Activated effector memory CD4-positive, alpha-beta T cell treated with anti-CD3 and anti-CD28 coated beads, Interleukin-2, amount 50 U/mL, for 16 hours (primary cell): ENCODE measurements around the gene WDR76.
"Not testable (repeated sequence)": the region's sequence is repeated elsewhere in the genome, so short reads cannot be mapped to it uniquely, and the experiment has no call there.

Source experiments
- DNase-seq: peaks from one replicate; pipeline ENCODE4 v3.0.0-alpha.2; 2020

Gene WDR76

GRCh38 chr15:43824302-43825246 lies 2.2 kb upstream of the WDR76 start, which contains the start of gene MFAP1:
TSS of gene MFAP1 (minus strand) at chr15:43824690. CDS start at chr15:43824569, 121 bp downstream.
- peak; percentile 96 for DNase-seq

- not testable (repeated sequence) for DNase-seq
Measured at GRCh38 chr15:43825305-43825704, 1.5 kb upstream of the WDR76 start.

DNA sequence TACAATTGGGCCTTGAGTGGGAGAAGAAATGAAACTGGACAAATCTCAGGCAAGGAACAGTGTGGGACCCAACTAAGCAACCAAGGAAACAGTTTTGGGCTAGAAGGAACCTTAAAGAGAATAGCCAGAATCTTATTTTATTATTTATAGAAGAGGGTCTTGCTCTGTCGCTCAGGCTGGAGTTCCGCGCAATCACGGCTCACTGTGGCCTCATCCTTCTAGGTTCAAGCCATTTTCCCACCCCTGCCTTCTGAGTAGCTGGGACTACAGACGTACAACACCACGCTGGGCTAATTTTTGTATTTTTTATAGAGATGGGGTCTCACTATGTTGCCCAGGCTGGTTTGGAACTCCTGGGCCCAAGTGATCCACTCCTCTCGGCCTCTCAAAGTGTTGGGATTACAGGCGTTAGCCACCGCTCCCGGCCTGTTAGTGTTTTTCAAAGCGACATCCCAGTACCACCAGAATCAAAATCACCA lies 734 bp upstream of the WDR76 start:
- DNase-seq = no peak

DNA sequence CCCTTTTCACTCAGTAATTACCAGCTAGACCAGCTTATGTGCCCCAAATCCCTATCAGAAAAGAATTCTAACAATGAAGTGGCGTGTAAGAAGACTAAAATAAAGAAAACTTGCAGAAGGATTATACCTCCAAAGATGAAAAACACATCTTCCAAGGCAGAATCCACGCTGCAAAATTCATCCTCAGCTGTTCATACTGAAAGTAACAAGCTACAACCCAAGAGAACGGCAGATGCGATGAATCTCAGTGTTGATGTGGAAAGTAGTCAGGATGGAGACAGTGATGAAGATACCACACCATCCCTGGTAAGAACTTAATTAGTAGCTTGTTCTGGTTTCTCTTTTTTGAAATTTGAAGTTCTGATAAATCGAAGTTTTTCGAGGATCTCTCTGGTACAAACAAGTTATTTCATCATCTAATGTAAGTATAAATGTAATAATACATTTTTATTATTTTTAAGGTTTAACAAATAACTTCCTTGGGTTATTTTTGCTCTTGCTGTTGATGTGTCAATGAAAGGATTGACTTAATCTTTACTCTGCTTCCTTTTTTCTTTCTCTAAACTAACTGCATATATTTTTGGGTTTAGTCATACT lies 1.4 kb downstream of the WDR76 start:
- DNase-seq = no peak

DNA sequence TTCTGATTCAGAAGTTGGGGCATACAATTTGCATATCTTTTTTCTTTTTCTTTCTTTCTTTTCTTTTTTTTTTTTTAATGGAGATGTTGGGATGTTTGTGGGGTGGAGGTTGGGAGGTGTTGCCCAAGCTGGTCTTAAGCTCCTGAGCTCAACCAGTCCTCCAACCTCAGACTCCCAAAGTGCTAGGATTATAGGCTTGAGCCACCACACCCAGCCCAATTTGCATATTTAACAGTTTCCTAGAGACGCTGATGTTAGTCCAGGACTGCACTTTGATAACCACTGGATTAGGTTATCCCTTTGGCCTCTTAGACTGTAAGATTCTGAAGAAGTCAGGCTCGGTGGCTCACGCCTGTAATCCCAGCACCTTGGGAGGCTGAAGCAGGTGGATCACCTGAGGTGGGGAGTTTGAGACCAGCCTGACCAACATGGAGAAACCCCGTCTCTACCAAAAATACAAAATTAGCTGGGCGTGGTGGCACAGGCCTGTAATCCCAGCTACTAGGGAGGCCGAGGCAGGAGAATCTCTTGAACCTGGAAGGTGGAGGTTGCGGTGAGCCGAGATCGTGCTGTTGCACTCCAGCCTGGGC lies 3.2 kb downstream of the WDR76 start:
- DNase-seq = not testable (repeated sequence)

- not testable (repeated sequence) for DNase-seq
Measured at GRCh38 chr15:43830691-43831275, 4.0 kb downstream of the WDR76 start.

DNA sequence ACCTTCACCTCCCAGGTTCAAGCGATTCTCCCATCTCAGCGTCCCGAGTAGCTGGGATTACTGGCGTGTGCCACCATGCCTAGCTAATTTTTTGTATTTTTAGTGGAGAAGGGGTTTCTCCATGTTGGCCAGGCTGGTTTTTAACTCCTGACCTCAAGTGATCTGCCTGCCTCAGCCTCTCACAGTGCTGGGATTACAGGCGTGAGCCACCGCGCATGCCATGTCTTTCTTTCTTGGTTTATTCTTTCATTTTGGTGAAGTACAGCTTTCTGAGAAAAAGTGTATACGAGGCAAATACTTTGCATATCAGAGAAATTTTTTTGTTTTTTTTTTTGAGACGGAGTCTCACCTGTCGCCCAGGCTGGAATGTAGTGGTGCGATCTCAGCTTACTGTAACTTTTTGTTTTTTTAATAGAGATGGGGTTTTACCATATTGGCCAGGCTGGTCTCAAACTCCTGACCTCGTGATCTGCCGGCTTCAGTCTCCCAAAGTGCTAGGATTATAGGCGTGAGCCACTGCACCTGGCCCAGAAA lies 4.8 kb downstream of the WDR76 start:
- not testable (repeated sequence) for DNase-seq

- not testable (repeated sequence) for DNase-seq
Measured at GRCh38 chr15:43832485-43832884, 5.7 kb downstream of the WDR76 start.

- DNase-seq = no peak
Measured at GRCh38 chr15:43845421-43845820, 18.6 kb downstream of the WDR76 start.

GRCh38 chr15:43851251-43851650 lies 24.4 kb downstream of the WDR76 start:
- DNase-seq = no peak

GRCh38 chr15:43852607-43853006 lies 25.8 kb downstream of the WDR76 start:
- DNase-seq = no peak

- no peak for DNase-seq
Measured at GRCh38 chr15:43854801-43855200, 28.0 kb downstream of the WDR76 start.

DNA sequence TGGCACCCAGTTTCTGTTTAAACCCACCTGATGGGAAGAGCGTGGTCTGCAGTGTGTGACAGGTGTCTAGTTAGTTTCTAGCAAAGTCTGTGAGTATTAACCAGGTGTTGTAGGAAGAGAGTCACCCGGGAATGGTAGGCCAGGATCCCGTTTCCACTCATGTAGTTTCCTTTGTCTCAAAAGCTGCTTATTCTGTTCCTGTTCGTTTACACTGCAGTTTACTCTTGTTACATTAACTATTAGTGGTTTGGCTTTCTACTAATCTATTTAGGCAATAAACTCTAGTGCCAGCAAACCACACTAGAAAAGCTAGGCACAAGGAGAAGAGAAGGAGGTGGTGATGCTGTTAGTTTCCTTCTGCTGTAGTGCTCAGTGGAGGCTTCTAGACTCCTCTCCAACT lies 32.7 kb downstream of the WDR76 start:
- no peak for DNase-seq

DNA sequence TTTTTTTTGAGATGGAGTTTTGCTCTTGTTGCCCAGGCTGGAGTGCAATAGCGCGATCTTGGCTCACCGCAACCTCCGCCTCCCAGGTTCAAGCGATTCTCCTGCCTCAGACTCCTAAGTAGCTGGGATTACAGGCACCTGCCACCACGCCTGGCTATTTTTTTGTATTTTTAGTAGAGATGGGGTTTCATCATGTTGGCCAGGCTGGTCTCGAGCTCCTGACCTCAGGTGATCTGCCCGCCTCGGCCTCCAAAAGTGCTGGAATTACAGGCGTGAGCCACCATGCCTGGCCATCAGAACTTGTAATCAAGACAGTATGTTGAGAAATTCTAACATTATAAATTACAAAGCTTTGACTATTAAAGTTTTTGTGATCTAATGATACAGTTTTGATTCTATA lies 39.8 kb downstream of the WDR76 start:
- not testable (repeated sequence) for DNase-seq

DNA sequence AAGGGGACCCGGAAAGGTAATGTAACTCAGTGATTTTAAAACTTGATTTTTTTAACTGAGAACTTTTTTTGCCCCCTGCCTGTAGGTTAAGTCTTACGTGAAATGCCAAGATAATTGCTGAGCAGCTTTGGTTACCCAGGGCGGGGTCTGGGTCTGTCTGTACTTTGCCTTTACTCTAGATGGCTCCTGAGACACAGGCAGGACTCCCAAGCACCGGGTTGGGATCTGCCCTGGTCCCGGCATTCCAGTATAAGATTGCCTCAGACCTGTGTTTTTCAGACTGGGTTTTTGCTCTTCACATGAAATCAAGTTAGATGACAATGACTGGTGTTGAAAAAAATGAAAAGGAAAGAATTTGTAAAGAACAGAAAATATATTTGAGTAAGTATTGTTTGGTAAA lies 40.3 kb downstream of the WDR76 start:
- DNase-seq = no peak

DNA sequence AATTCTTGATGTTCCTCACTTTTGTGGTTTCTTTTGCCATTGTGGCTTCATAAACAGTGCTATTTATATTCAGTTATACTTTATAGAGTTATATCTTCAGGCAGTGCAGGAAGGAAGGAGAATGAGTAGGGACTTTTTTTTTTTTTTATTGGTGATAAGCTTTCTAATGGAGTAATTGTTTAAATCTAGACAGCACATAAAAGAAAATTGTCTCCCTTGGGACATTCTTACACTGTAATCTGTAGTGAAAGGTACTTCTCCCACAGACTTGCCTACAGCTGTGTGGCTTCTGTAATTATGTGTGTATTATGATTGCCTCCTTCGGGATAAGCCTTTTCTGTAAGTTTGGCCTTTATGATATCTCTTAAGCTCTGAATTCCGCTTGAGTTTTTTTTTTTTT lies 41.6 kb downstream of the WDR76 start:
- DNase-seq = no peak

- no peak for DNase-seq
Measured at GRCh38 chr15:43871835-43872234, 45.0 kb downstream of the WDR76 start.

- no peak for DNase-seq
Measured at GRCh38 chr15:43872416-43873020, 45.7 kb downstream of the WDR76 start.

GRCh38 chr15:43873651-43874050 lies 46.8 kb downstream of the WDR76 start:
- no peak for DNase-seq

DNA sequence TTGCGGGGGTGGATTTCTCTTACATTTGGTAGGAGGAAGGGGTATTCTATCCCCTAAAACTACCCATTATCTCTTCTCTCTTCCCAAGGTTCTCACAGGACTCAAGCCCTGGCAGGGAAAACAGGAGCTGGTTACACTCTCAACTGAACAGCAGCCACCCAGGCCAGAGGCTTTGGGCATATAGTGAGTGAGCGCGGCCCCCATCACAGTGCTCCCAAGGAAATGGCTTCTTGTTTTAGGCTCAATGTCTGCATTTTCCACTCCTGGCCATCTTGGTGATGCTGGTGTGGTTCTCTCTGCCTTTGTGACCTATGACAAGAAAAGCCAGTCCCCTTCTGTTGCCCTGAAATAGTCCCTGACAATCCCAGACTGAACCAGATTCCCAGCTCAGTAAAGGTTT lies 50.1 kb downstream of the WDR76 start:
- DNase-seq = no peak

DNA sequence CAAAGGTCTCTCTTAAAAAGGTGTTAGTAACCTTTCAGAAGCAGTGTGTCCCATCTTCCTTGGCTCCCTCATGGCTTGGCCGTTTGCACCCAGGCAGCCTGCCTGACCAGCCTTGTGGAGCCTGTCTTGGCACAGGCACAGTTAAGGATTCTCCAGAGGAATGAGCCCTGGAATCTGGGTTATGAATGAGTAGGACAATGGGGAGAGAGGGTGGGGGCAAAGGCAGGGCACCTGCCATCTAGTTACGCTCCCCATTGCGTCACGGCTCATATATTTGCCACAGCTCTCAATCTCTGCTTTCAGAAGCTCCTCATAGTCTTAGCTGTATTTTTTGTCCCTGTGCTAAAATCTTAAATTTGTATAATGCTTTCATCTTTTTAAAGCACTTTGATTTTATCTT lies 50.6 kb downstream of the WDR76 start:
- DNase-seq = no peak

DNA sequence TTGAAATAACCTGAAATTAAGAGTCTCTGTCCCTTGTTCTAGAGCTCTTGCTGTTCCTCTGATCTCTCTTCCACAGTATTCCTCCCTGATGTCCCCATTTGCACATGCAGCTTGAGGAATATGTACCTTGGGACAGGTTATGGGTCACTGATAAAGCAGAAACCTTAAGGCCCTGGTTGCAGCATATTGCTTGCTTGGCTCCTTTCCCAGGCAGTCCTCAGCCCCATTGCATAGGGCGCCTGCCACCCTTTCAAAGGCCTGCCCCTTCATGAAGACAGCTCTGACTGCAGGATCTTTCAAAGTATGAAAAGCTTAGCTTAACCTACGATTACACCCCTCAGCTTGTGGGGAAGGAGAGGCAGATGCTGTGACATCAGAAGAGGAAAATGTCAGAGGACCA lies 51.6 kb downstream of the WDR76 start:
- no peak for DNase-seq
